SKM-1 treated with dmso at 0.1 percent for 144 hours (cell line): ENCODE measurements around the gene RPS6KA2.

Experiments used
- DNase-seq: peaks from one replicate; lab custom pipeline; 2025; ENCODE audit not compliant: unreplicated experiment; lab: John Stamatoyannopoulos, UW

Gene RPS6KA2

GRCh38 chr6:166471797-166472260 lies 155.2 kb downstream of the RPS6KA2 start:
- no peak for DNase-seq

GRCh38 chr6:166470863-166471410 lies 156.1 kb downstream of the RPS6KA2 start:
- no peak for DNase-seq

- DNase-seq: no peak
Measured at GRCh38 chr6:166470029-166470862, 156.8 kb downstream of the RPS6KA2 start.

GRCh38 chr6:166469426-166469961 lies 157.6 kb downstream of the RPS6KA2 start:
- DNase-seq: no peak

GRCh38 chr6:166467436-166468000 lies 159.5 kb downstream of the RPS6KA2 start:
- DNase-seq: no peak

GRCh38 chr6:166466178-166467122 lies 160.6 kb downstream of the RPS6KA2 start:
- no peak for DNase-seq

GRCh38 chr6:166465671-166466087 lies 161.4 kb downstream of the RPS6KA2 start:
- no peak for DNase-seq

GRCh38 chr6:166465003-166465399 lies 162.1 kb downstream of the RPS6KA2 start:
- no peak for DNase-seq

- DNase-seq: no peak
Measured at GRCh38 chr6:166464068-166465002, 162.7 kb downstream of the RPS6KA2 start.

- DNase-seq: no peak
Measured at GRCh38 chr6:166463359-166464067, 163.5 kb downstream of the RPS6KA2 start.

- DNase-seq: no peak
Measured at GRCh38 chr6:166462461-166463135, 164.5 kb downstream of the RPS6KA2 start.

GRCh38 chr6:166461821-166462460 lies 165.1 kb downstream of the RPS6KA2 start:
- no peak for DNase-seq

- DNase-seq: no peak
Measured at GRCh38 chr6:166460473-166461437, 166.3 kb downstream of the RPS6KA2 start.

- no peak for DNase-seq
Measured at GRCh38 chr6:166459906-166460305, 167.1 kb downstream of the RPS6KA2 start.

GRCh38 chr6:166459272-166459671 lies 167.8 kb downstream of the RPS6KA2 start:
- DNase-seq: no peak

GRCh38 chr6:166456395-166457156 lies 170.5 kb downstream of the RPS6KA2 start:
- DNase-seq: no peak
